ENCODE data around the gene ATXN2L.
"Not testable (repeated sequence)": the region's sequence is repeated elsewhere in the genome, so short reads cannot be mapped to it uniquely, and the experiment has no call there.

ATXN2L gene, protein sequence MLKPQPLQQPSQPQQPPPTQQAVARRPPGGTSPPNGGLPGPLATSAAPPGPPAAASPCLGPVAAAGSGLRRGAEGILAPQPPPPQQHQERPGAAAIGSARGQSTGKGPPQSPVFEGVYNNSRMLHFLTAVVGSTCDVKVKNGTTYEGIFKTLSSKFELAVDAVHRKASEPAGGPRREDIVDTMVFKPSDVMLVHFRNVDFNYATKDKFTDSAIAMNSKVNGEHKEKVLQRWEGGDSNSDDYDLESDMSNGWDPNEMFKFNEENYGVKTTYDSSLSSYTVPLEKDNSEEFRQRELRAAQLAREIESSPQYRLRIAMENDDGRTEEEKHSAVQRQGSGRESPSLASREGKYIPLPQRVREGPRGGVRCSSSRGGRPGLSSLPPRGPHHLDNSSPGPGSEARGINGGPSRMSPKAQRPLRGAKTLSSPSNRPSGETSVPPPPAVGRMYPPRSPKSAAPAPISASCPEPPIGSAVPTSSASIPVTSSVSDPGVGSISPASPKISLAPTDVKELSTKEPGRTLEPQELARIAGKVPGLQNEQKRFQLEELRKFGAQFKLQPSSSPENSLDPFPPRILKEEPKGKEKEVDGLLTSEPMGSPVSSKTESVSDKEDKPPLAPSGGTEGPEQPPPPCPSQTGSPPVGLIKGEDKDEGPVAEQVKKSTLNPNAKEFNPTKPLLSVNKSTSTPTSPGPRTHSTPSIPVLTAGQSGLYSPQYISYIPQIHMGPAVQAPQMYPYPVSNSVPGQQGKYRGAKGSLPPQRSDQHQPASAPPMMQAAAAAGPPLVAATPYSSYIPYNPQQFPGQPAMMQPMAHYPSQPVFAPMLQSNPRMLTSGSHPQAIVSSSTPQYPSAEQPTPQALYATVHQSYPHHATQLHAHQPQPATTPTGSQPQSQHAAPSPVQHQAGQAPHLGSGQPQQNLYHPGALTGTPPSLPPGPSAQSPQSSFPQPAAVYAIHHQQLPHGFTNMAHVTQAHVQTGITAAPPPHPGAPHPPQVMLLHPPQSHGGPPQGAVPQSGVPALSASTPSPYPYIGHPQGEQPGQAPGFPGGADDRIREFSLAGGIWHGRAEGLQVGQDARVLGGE

DNA sequence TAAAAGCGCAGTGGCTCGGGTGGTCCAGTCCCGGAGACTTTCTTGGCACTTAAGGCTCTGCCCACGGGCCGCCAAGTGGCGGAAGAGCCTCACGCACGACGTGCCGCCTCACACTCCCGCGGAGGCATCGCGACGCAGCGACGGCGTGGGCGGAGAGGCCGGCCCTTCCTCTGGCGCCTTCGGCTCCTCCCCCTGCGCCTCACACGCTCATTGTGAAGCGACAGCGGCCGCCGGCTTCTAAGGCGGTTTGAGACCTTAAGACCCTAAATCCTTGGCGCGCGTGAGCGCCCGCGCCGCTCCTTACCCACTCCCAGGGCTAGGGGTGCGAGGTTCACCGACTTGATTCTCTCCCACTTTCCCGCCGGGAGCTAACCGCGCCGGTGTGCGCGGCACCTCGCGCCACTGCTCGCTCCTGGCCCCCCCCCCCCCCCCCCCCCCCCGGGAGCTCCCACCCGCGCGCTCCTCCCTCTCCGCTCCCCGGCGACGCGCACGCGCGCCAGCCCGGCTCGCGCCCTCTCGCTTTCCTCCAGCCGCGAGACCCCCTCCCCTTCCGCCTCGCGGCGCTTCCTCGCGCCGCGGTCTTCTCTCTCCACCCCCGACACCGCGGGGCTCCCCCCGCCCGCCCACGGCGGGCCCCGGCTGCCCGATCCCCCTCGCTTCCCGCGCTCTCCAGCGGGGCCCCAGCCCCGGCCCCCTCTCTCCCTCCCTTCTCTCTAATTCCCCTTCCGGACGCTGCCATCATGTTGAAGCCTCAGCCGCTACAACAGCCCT, at the start of gene ATXN2L:
Gene ATXN2L (plus strand): TSS at position 480 of the 771 bp plus-strand sequence. CDS start 261 bp downstream, at position 741.
- Histone ChIP-seq H3K36me3 (ENCODE audit: control insufficient read depth, insufficient read depth, low read length, severe bottlenecking) (peaks cover 26% of the 10 kb centered on the region), H3K4me1 (ENCODE audit: control insufficient read depth, insufficient read depth, low read length) (peaks cover 32% of the 10 kb centered on the region), H3K4me3 (ENCODE audit: low read length) (peak within 1 kb of the TSS; percentile 99), H3K27me3 (replicated peaks; ENCODE audit: control insufficient read depth, insufficient read depth, low read length) (no peaks in the 10 kb centered on the region), H3K9me3 (ENCODE audit: control insufficient read depth, low read length) (no peaks in the 10 kb centered on the region), H3K9ac (ENCODE audit: low read length) (peak within 1 kb of the TSS; percentile 100)
- DNase-seq (ENCODE audit: low read depth): peak; percentile 99

DNA sequence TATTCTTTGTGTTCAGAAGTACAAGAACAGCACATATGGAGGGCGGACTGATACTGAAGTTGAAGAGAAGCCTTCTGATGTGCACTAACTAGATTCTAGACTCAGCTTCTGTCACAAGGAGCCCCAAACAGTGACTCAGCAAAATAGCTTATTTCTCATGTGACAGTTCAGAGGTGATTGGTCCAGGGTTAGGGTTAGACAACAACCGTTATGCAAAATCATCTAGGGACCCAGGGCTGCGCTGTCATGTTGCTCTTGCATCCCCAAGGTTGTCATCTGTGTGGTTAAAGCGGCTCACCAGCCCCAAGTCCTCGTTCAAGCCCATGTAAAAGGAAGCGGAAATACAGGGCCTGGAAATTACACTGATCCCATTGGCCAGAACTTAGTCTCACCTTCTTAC, 41.1 kb upstream of the ATXN2L start:
- H3K4me1 ChIP-seq (ENCODE audit: control insufficient read depth, insufficient read depth, low read length); H3K9me3 ChIP-seq (ENCODE audit: control insufficient read depth, low read length); H3K9ac ChIP-seq (ENCODE audit: low read length); H3K4me3 ChIP-seq (ENCODE audit: low read length); H3K36me3 ChIP-seq (ENCODE audit: control insufficient read depth, insufficient read depth, low read length, severe bottlenecking); DNase-seq (ENCODE audit: low read depth); H3K27me3 ChIP-seq (replicated peaks; ENCODE audit: control insufficient read depth, insufficient read depth, low read length): not testable (repeated sequence)

GRCh38 chr16:28782357-28782756, 40.4 kb upstream of the ATXN2L start:
- not testable (repeated sequence) for H3K4me3 ChIP-seq (ENCODE audit: low read length); H3K27me3 ChIP-seq (replicated peaks; ENCODE audit: control insufficient read depth, insufficient read depth, low read length); H3K36me3 ChIP-seq (ENCODE audit: control insufficient read depth, insufficient read depth, low read length, severe bottlenecking); H3K9me3 ChIP-seq (ENCODE audit: control insufficient read depth, low read length); H3K4me1 ChIP-seq (ENCODE audit: control insufficient read depth, insufficient read depth, low read length); DNase-seq (ENCODE audit: low read depth); H3K9ac ChIP-seq (ENCODE audit: low read length)

DNA sequence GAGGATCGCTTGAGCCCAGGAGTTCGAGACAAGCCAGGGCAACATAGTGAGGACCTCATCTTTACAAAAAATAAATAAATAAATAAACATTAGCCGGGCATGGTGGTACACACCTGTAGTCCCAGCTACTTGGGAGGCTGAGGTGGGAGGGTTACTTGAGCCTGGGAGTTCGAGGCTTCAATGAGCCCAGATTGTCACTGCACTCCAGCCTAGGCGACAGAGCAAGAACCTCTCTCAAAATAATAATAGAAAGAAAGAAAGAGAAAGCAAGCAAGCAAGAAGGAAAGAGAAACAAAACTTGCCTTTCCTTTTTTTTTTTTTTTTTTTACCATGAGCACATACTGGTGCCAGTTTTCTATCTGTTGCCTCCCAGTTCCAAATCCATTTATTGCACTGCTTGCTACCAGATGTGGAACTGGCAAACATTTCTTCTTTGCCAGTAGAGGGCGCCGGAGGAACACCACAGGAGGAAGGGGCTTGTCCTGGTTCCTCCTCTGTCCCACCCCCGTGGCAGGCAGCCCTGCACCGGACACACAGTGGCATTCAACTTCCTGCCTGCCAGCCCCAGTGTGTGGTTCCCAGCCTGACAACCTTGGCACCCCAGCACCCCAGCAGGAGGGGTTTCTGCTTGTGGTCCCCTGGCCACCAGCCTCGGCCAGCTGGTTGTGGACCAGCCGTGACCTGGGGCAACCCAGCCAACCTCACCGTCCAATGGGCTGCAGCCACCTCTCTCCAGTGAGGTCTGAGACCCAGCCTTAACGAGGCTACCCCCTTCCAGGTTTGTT, 20.4 kb upstream of the ATXN2L start:
- not testable (repeated sequence) for H3K36me3 ChIP-seq (ENCODE audit: control insufficient read depth, insufficient read depth, low read length, severe bottlenecking); H3K27me3 ChIP-seq (replicated peaks; ENCODE audit: control insufficient read depth, insufficient read depth, low read length); H3K4me1 ChIP-seq (ENCODE audit: control insufficient read depth, insufficient read depth, low read length); H3K4me3 ChIP-seq (ENCODE audit: low read length); H3K9me3 ChIP-seq (ENCODE audit: control insufficient read depth, low read length); H3K9ac ChIP-seq (ENCODE audit: low read length)
- peak; percentile 92 for DNase-seq (ENCODE audit: low read depth)

GRCh38 chr16:28807445-28808120, 15.2 kb upstream of the ATXN2L start:
- H3K27me3 ChIP-seq (replicated peaks; ENCODE audit: control insufficient read depth, insufficient read depth, low read length); H3K9me3 ChIP-seq (ENCODE audit: control insufficient read depth, low read length); H3K4me1 ChIP-seq (ENCODE audit: control insufficient read depth, insufficient read depth, low read length); H3K9ac ChIP-seq (ENCODE audit: low read length); DNase-seq (ENCODE audit: low read depth); H3K4me3 ChIP-seq (ENCODE audit: low read length); H3K36me3 ChIP-seq (ENCODE audit: control insufficient read depth, insufficient read depth, low read length, severe bottlenecking): not testable (repeated sequence)

DNA sequence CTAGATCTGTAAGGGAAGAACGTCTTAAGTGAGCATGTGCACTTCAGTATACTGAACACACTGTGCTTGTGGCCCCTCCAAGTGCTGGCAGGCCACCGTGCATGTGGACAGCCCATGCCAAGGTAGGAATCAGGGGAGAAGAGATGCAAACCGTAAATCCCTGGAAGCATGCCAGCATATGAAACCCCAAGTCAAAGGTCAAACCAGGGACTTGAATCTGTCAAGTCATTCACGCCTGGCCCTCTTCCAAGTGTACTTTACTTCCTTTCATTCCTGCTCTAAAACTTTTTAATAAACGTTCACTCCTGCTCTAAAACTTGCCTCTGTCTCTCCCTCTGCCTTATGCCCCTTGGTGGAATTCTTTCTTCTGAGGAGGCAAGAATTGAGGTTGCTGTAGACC, 2.8 kb upstream of the ATXN2L start:
- Histone ChIP-seq H3K4me1 (ENCODE audit: control insufficient read depth, insufficient read depth, low read length) (peaks cover 12% of the 10 kb centered on the region), H3K9me3 (ENCODE audit: control insufficient read depth, low read length) (no peaks in the 10 kb centered on the region), H3K27me3 (replicated peaks; ENCODE audit: control insufficient read depth, insufficient read depth, low read length) (no peaks in the 10 kb centered on the region), H3K4me3 (ENCODE audit: low read length) (no peak overlapping the region), H3K36me3 (ENCODE audit: control insufficient read depth, insufficient read depth, low read length, severe bottlenecking) (no peaks in the 10 kb centered on the region), H3K9ac (ENCODE audit: low read length) (no peak overlapping the region)
- DNase-seq (ENCODE audit: low read depth): no peak

- H3K4me1 ChIP-seq (ENCODE audit: control insufficient read depth, insufficient read depth, low read length): peaks cover 17% of the 10 kb centered on the region
- H3K4me3 ChIP-seq (ENCODE audit: low read length); H3K9ac ChIP-seq (ENCODE audit: low read length); DNase-seq (ENCODE audit: low read depth); H3K27me3 ChIP-seq (replicated peaks; ENCODE audit: control insufficient read depth, insufficient read depth, low read length); H3K36me3 ChIP-seq (ENCODE audit: control insufficient read depth, insufficient read depth, low read length, severe bottlenecking); H3K9me3 ChIP-seq (ENCODE audit: control insufficient read depth, low read length): not testable (repeated sequence)
Observed at GRCh38 chr16:28820546-28820945, 2.3 kb upstream of the ATXN2L start.

DNA sequence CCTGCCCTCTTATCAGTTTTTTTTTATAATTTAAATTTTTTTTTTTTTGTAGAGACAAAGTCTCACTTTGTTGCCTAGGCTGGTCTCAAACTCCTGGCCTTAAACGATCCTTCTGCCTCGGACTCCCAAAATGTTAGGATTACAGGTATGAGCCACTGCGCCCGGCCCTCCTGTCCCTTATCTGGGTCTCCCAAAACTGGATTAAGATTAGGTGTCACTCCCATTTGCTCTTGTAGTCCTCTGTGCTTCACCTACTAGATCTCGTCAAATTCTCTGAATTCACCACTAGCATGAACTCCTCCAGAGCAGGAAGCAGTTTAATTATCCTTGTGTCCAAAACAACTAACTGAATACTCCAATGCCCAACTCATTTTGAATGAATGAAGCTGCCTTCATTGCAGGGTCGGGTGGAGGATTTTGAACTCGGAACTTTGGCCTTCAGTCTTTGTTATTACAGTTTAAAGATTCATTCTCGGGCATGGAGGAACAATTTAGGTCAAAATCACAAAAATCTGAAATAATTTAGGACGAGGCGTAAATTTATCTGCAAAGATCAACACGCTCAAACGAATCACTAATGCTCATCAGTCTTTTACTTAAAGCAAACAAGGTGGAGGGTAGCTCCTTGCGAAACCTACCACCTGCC, 802 bp upstream of the ATXN2L start:
- no peaks in the 10 kb centered on the region for H3K9me3 ChIP-seq (ENCODE audit: control insufficient read depth, low read length)

DNA sequence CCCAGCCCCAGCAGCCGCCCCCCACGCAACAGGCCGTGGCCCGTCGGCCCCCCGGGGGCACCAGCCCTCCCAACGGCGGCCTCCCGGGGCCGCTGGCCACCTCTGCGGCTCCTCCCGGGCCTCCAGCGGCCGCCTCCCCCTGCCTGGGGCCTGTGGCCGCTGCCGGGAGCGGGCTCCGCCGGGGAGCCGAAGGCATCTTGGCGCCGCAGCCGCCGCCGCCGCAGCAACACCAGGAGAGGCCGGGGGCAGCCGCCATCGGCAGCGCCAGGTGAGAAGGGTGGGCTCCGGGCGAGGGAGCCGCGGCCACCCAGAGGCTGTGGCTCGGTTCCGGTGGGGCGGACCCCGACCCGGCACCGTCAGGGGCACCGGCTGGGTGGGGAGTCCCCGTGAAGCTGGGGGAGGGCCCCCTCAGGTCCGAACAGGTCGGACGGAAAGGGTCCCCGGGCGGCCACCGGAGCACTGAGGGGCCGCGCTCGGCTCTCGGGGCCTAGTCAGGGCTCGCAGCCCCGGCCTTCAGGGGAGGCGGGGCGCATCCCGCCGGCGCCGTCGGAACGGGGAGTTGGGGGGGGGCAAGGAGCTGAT, 583 bp downstream of the ATXN2L start:
- no peak for DNase-seq (ENCODE audit: low read depth)
- H3K36me3 ChIP-seq (ENCODE audit: control insufficient read depth, insufficient read depth, low read length, severe bottlenecking): peaks cover 33% of the 10 kb centered on the region
- H3K9me3 ChIP-seq (ENCODE audit: control insufficient read depth, low read length): no peaks in the 10 kb centered on the region
- no peaks in the 10 kb centered on the region for H3K27me3 ChIP-seq (replicated peaks; ENCODE audit: control insufficient read depth, insufficient read depth, low read length)
- H3K4me3 ChIP-seq (ENCODE audit: low read length): peak overlapping the region; percentile 99
- peak overlapping the region; percentile 100 for H3K9ac ChIP-seq (ENCODE audit: low read length)
- peaks cover 32% of the 10 kb centered on the region for H3K4me1 ChIP-seq (ENCODE audit: control insufficient read depth, insufficient read depth, low read length)

More for the DNA sequence above, 802 bp upstream of the ATXN2L start:
- Histone ChIP-seq H3K9ac (ENCODE audit: low read length) (peak overlapping the region; percentile 100), H3K27me3 (replicated peaks; ENCODE audit: control insufficient read depth, insufficient read depth, low read length) (no peaks in the 10 kb centered on the region), H3K36me3 (ENCODE audit: control insufficient read depth, insufficient read depth, low read length, severe bottlenecking) (peaks cover 19% of the 10 kb centered on the region), H3K4me3 (ENCODE audit: low read length) (peak overlapping the region; percentile 99), H3K4me1 (ENCODE audit: control insufficient read depth, insufficient read depth, low read length) (peaks cover 31% of the 10 kb centered on the region)
- DNase-seq (ENCODE audit: low read depth): peak; percentile 14
